Stimulated activated CD4-positive, alpha-beta T cell treated with anti-CD3 and anti-CD28 coated beads, Interleukin-1b, Interleukin-23, amount 100 ng/mL, for 24 hours (primary cell): ENCODE results near the gene THOC7.

Experiments
- DNase-seq, 4 experiments: peaks; one replicate each; pipeline ENCODE4 v3.0.0-alpha.2; 2020; ENCODE audit warnings: low read depth in 4 of 4, low spot score in 1 of 4

The THOC7 gene

DNA sequence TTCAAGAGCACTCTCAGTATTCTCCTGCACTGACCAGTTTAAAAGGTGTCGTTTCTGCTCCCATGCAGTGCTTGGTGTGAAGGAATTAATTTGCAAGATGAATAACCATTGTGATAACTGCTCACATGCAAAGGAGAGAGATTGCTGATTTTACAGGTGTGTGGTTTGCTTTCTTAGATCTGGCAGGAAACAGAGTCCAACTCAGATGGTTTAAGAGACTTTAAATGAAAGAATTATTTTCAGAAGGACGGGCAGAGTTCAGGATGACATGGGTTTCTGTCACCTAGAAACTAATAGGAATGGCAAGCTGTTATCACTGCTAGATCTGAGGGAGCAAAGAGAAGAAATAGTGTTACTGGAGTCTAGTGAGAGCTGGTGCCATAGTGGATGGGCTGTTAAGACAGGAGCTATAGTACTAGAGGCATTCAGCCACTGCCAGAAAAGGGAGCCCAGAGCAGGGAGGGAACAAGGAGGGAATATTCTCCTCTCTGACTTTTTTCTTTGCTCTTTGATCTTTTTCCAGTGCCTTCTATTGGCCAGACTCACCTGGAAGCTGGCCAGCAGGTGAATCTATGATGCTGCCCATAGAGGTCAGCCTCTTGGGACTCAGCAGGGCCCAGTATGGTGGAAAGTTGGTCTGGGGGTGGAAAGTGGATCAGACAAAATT lies 14.9 kb upstream of the THOC7 start:
- no peak for DNase-seq

GRCh38 chr3:63877737-63878393 lies 14.3 kb upstream of the THOC7 start:
- no peak for DNase-seq

DNA sequence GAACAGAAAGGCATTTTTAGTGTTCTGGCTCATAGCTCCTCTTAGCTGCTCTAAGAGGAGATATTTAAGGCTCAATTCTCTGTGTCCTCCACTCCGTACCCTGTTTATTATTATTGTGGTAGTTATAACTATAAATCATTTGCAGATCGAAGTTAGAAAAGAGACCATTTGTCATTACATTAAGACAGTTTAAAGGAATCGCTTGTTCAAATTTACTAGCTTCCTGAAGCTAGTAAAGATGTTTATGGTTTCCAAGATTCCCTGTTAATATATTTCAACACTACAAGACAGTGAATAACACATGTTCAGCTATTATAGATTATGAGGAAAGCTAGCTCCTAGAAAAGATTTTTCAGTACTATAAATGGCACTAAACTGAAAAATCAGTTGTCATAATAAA lies 12.7 kb upstream of the THOC7 start:
- DNase-seq: no peak

DNA sequence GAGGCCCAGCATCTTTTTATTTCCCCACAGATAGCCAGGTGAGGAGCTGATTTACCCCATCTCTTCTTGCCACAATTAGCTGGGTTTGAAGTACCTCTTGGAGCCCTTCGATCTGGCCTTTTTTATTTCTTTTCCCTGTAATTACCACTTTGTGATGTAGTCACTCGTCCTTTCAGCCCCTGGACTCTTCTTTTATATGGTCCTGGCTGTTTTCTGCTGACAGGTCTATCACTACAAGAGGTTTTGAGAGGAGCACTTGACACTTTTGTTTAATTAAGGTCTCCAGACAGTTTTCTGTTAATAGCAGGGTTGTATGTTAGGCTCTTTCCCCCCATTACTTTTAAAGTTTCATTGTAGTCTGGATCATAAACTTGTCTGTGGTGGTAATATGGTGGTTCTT lies 11.9 kb upstream of the THOC7 start:
- no peak for DNase-seq

- DNase-seq: no peak
Observed at GRCh38 chr3:63874769-63875168, 11.2 kb upstream of the THOC7 start.

DNA sequence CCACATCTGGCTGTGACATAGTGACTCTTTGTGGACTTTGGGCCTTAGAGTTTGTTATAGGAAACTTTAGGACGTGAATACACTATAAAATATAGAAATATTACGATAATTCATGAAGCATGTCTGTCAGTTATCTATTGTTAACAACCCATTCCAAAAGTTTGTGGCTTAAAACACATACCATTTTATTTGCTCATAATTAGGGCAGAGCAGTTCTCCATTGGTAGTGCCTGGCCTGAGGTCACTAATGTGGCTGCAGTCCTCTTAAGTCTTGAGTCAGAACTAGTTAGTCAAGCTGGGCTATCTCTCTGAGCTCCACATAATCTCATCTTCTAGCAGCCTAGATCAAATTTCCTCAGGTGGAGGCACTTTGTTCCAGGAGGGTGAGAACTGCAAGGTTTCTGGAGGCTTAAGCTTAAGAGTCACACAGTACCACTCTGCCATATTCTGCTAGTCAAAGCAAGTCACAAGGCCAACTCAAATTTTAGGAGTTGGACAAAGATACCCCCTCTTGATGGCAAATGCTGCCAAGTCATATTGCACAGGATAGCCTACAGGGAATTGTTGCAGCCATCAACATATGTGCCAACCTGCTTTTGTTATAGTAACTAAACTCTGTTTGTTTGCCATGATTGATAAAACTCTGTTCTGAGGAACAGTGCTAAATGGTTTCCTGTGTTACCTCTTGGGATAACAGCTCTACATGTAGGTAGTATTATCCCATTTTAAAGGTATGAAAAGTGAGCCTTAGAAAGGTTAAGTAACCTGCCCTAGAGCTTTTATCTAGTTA lies 8.7 kb upstream of the THOC7 start:
- no peak for DNase-seq

- DNase-seq: no peak
Observed at GRCh38 chr3:63870615-63871005, 7.0 kb upstream of the THOC7 start.

GRCh38 chr3:63869940-63870614 lies 6.5 kb upstream of the THOC7 start:
- DNase-seq: no peak

- no peak for DNase-seq
Observed at GRCh38 chr3:63867225-63867624, 3.6 kb upstream of the THOC7 start.

DNA sequence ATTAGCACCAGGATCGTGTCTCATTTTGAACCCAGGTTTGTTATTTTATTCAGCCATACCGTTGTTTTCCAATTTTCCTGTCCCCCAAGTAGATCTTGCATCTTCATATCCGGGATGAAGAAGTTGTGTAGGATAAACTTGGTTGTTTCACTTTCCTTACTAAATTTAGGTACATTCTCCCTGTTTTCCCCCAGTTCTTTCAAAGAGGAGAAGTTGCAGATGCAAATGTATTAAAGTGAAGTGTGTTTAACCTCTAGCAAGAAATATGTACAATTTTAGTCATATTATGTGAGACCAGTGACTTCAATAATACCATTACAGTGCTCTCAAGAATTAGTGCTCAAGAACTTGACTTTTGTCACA lies 1.3 kb upstream of the THOC7 start:
- no peak for DNase-seq

DNA sequence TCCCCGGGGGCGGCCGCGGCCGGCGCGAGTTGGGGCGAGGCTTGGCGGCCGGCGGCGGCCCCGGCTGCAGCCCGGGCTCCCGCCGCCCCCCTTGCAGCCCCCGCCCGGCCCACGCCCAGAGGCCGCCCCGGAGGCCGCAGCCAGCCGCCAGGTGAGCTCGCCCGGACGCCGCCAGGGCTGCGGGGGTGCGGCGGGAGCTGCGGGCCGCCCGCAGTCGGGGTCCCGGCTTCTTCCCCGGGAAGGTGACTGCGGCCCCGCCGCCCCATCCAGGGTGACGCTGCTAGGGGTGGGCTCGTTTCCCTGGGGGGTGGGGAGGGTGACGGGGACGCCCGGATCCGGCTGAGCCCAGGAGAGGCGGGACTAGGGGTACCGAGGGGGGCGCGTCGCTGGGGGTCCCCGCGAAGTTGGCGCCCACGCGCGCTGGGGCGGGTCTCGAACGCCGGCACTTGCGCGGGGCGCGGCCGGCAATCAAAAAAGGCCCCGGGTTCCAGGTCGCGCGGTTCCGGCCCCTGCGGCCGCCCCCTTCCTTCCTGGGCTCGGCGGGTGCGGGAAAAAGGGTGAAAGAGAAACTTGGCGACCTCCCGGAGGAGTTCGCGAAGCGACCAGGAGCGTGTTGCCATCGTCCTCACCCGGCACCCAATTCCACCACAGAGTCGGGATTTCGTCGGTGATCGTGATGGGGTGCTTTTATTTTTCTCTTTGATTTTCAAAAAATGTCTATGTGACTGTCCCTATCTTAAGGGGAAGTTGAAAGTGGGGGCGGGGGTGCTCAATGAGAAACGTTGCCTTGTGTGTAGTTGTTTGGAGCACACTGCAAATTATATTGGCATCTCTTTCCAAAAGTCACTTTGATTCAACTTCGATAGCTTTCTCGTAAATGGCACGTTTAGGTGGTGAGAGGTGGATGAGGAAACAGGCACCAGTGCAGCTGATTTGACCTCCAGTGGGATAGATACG lies 681 bp upstream of the THOC7 start:
- peak in 3 of 4 experiments; percentile 28 to 33 (median 28) for DNase-seq

- no peak for DNase-seq
Observed at GRCh38 chr3:63862804-63863149, 828 bp downstream of the THOC7 start.

DNA sequence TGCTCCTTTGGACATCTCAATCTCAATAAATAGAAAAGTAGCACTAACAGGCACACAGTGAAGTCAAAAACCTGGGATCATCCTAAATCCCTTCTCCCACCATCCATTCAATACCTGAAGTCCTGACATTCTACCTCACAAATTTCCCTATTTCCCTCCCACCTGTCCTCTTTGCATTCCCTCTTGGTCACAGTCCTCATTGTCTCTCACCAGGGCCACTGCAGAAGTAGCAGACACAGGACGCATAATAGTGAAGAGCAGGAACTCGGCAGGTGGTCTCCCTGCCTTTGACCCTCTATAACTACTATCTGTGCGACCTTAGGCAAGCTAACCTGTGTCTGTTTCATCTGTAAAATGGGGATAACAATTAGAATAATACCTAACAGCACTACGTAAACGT lies 2.3 kb downstream of the THOC7 start:
- DNase-seq: no peak

DNA sequence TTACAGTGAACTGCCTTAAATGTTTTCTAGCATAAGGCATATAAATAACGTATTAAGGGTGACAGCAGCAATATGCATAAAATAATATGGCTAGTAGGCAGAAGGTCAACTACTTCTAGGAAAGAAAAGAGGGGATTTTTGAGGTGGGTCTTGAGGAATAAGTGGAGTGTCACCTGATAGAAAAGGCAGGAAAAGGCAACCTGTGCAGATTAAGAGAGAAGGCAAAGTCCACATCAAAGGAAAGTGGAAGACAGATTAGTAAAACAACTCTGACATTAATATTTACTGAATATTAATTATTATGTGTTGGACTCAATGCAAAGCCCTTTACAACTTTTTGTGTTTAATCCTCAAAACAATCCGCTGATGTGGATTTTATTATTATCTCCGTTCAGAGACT lies 2.8 kb downstream of the THOC7 start:
- DNase-seq: no peak

GRCh38 chr3:63857311-63857710 lies 6.3 kb downstream of the THOC7 start:
- no peak for DNase-seq

DNA sequence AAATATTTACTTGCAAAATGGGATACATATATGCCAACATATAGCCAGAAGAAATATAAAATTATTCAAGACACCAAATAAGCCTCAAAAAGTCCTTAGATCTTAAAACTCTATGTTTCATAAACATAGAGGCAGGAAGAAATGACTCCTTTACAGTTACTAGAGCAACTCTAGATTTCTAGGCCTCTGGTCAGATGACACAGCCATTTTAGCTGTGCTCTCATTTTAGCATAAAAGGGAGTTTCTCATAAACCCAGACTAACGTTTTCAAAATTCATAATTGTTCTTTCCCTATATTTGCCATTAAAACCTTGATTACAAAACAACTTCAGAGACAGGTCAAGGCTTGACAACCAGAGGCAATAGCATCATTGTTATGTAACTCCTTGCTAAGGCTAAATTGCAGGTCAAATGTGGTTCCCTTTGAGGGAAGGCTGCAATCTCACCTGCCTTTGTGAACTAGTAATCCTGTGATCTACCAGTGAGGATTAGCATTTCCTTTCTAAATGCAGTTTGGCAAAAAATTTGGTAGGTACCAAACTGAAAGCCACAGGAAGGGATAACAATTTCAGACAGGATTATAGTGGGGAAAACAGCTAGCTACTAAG lies 8.2 kb downstream of the THOC7 start:
- DNase-seq: no peak

GRCh38 chr3:63853106-63853505 lies 10.5 kb downstream of the THOC7 start:
- no peak for DNase-seq

DNA sequence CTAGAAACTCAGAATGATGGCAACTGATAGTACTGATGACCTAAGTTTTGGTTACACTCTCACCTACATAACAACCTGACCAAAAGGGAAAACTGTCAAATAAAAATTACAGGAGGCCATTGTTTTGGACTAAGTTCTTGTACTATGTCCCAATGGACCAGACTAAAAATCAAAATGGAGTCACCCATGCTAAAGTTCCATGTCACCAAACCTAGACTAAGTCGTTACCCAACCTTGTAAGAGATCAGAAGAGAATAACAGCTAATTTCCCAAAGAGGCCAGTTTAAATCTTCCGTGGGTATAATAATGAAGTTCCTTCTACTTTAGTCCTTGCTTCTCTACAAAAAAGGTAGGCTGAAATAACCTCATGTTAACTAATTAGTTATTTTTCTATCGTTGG lies 12.3 kb downstream of the THOC7 start:
- DNase-seq: no peak

DNA sequence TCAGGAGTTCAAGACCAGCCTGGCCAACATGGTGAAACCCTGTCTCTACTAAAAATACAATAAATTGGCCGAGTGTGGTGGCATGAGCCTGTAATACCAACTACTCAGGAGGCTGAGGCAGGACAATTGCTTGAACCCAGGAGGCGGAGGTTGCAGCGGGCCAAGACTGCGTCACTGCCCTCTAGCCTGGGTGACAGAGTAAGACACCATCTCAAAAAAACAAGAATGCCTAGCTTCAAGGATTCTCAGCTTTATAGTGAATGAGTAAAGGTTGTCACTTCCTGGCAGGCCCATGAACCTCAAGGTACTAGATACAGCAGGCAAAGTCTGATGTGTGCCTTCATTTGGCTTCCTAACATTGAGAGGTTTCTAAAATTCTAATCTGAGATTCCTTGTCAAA lies 14.4 kb downstream of the THOC7 start:
- DNase-seq: no peak

- DNase-seq: no peak
Observed at GRCh38 chr3:63847718-63848450, 15.7 kb downstream of the THOC7 start.
